Left hindlimb (tissue), 1 donor: ENCODE measurements around the gene IQCN.

Source experiments
- DNase-seq: peaks from one replicate; pipeline ENCODE4 v3.0.0-alpha.2; 2018

The IQCN gene

DNA sequence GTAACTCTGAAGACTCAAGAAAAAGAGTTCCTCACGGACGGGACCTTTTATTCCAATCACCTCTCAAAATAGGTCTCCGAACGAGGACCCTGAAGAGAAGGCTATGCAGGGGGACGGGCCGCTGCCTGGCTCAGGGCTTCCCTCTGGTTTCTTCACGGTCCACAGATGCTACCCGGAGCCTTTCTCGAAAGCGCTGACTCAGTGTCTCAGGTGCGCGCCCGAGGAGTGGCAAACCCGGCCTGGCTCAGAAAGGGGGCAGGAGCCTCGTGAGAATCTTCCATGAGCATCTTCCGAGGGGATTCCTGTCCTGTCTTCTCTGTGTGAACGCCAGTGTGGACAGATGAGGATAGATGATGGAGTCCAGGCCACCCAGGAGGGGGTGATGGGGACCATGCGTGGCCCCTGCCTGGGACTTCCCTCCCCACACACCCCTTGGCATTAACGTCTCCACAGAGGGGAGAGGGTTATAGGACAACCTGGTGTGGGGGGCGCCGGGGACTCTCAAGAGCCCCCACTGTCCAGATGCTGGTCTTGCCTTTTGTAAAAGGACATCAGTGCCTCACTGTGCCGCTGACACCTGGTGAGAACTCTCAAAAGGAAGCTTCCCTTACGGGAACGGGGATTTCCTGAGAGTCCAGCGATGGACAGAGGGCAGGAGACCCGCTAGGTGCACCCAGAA, 32.1 kb upstream of the IQCN start:
- DNase-seq, result no peak

- DNase-seq, result peak; percentile 91
Measured at GRCh38 chr19:18304458-18305310, 30.4 kb upstream of the IQCN start.

DNA sequence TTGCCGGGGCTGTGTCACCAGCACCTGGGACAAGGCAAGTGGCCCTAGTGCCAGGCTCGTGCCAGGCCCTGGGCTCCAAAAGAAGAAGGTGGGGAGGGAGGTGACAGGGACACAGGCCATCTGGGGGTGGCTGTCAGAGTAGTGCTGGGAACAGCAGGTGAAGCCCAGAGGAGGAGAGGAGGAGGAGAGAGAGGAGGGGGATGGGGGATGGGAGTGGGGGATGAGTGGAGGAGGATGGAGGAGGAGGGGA, 29.9 kb upstream of the IQCN start:
- DNase-seq, result no peak

GRCh38 chr19:18301718-18302111, 27.5 kb upstream of the IQCN start:
- no peak for DNase-seq

- peak; percentile 64 for DNase-seq
Measured at GRCh38 chr19:18300930-18301717, 26.9 kb upstream of the IQCN start.

DNA sequence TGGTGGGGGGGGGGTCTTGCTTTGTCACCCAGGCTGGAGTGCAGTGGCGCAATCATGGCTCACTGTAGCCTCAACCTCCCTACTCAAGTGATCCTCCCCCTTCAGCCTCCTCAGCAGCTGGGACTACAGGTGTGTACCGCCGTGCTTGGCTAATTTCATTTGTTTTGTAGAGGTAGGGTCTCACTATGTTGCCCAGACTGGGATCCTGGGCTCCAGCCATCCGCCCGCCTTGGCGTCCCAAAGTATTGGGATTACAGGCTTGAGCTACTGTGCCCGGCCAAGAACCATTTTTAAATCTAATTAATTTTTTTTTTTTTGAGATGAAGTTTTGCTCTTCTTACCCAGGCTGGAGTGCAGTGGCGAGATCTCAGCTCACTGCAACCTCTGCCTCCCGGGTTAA, 25.4 kb upstream of the IQCN start:
- DNase-seq, result no peak

DNA sequence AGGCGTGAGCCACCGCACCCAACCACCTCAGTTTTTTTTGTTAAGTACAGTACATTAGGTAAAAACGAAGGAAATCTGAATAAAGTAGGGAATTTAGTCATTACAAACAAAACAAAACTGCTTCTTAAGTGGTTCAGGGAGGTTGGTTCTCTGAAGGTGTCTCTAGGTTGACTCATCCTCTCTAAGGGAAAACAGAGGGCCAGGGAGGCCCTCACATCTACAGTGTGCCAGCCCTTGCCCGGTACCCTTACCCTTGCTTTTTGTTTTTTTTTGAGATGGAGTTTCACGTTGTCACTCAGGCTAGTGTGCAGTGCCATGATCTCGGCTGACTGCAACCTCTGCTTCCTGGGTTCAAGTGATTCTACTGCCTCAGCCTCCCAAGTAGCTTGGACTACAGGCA, 24.3 kb upstream of the IQCN start:
- no peak for DNase-seq

DNA sequence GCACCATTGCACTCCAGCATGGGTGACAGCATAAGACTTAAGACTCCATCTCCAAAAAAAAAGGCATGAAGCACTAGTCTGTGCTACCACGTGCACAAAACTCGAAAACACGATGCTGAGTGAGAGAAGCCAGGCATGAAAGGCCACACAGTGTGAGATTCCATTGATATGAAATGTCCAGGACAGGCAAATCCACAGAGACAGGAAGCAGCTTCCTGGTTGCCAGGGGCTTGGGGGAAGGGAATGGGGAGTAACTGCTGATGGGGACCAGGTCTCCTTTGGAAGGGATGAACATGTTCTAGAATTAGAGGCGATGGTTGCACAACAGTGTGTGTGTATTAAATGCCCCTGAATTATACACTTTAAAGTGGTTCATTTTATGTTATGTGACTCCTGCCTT, 23.1 kb upstream of the IQCN start:
- no peak for DNase-seq

DNA sequence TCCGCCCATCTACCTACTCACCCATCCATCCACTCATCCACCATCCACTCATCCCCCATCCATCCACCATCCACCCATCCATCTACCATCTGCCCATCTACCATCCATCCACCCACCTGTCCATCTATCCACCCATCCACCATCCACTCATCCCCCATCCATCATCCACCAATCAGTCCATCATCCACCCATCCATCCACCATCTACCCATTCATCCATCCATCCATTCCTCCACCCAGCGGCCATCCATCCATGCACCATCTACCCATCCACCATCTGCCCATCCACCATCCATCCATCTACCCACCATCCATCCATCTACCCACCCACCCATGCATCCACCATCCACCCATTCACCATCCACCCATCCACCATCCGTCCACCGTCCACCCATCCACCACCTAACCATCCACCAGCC, 20.8 kb upstream of the IQCN start:
- DNase-seq, result no peak

DNA sequence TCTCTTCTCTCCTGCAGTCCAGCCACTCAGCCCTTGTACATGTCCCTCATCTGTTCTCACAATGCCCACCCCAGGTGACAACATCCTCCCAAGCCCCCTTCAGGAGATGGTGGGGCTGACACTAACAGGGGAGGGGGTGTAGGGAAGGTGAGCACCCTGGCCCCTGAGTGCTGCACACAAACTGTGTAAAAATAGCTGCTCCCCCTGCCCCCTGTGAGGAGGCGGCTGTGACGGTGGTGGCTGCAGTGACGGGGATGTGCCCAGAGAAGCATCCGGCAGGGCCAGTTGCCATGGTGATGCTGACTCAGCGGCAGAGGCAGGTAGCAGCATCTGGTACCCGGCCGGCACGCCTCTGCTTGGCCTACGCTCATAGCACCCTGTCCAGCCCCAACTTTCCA, 20.2 kb upstream of the IQCN start:
- no peak for DNase-seq

DNA sequence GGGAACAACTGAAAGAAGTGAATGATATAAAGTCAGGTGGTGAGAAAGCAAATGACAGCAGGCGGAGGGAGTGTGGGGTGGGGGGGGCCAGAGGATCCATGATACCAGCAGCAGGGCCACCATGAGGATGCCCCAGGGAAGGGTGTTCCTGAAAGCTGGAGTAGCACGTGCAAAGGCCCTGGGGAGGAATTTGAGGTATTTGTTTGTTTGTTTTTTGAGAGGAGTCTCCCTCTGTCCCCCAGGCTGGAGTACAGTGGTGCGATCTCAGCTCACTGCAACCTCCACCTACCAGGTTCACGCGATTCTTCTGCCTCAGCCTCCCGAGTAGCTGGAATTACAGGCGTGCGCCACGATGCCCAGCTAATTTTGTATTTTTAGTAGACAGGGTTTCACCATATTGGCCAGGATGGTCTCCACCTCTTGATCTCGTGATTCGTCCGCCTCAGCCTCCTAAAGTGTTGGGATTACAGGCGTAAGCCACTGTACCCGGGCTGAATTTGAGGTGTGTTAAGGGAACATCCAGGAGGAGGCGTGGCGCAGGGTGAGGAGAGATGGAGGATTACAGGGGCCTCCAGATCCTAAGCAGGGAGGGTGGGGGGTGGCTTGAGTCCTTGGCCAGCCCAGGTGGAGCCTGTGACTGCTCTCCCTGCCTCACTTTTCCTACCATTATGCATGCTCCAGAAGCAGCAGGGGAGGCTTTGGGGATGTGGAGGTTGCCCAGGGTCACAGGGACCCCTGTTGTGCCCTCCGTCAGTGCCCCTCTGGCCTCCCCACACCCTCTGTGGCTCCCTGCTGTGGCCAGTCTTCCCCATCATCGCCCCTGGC, 19.6 kb upstream of the IQCN start:
- no peak for DNase-seq

DNA sequence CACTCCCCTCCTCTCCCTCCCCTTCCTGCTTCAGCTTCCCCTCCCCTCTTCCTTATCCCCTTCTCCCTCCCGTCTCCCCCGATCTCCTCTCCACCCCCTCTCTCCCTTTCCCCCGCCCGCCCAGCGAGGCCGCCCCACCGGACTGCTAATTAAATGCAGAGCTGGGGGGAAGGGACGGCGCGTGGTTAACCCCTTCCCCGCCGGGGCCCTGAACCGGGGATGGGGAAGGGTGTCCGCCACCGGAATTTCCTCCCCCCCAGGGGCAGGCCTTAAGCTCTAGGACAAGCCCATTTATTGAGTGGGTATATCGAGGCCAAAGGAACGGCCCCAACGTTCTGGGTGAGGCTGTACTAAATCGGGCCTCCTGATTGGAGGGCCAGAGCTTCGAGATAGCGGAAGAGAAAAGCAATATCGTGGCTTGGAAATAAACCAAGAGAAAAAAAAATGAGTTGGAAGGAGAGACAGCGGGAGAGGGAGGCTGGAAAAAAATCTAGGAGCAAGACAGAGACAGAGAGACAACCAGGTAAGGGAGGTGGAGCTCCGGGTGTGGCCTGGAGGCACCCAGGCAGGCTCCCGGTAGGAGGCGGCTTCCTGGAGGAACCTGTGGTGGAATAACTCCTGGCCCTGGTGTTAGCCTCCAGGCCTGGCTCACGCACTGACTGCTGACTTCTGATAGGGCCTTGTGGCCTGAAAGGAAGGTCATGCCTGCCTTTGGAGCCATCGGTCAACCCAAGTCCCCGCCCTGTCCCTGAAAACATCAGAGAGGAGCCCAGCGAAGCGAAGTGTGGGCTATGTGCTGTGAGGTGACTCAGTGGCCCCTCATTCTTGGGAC, 18.8 kb upstream of the IQCN start:
- peak; percentile 92 for DNase-seq

GRCh38 chr19:18292462-18292809, 18.2 kb upstream of the IQCN start:
- no peak for DNase-seq

GRCh38 chr19:18291590-18292461, 17.6 kb upstream of the IQCN start:
- peak; percentile 92 for DNase-seq

- DNase-seq, result no peak
Measured at GRCh38 chr19:18291019-18291524, 16.8 kb upstream of the IQCN start.

DNA sequence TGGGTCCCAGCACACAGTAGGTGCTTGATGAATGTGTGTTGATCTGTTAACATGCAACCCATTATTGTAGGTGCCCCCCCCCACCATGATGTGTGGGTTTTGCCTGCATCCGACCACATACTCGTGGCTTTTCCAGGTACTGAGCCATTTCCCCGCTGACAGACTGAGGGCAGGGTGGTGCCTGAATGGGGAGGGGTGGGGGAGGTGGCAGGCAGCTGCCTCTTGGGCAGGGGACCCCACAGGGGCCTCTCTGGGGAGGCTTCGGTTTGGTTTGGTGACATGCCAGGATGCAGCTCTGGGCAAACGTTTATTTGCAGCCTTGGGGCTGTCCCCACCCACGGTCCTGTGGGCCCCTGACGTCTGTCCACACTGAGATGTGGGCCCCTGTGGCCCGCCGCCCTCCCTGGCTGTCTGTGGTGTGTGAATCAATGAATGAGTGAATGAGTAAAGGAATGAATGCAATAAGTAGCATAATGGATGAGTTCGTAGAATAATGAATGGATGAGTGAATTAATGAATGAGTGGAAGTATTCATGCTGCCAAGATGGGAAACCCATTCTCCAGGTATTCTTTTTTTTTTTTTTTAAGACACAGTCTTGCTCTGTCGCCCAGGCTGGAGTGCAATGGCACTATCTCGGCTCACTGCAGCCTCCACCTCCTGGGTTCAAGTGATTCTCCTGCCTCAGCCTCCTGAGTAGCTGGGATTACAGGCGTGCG, 16.2 kb upstream of the IQCN start:
- DNase-seq, result peak; percentile 73

DNA sequence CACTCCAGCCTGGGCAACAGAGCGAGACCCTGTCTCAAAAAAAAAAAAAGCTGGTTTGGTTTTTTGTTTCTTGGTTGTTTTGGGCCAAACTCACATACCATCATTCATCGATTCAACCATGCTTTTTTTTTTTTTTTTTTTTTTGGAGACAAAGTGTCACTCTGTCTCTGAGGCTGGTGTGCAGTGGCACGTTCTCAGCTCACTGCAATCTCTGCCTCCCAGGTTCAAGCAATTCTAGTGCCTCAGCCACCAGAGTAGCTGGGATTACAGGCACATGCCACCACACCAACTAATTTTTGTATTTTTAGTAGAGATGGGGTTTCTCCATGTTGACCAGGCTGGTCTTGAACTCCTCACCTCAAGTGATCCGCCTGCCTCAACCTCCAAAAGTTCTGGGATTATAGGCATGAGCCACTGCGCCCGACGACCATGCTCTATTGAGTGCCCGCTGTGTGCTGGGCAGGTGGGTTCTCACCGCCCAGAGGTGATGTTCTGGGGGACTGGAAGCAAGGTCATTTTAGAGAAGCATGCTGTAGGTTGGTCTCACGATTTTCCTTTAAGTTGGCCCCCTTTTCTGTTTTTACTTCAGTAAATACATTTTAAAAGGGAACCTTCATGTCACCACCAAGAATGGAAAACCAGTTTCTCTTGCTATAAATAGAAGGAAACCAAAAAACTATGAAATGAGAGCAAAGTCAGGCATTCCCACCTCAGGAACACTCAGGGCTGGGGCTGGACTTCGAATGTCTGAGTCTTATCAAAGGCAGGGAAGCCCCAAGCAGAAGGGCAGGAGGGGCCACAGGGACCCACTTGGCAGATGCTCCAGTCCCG, 15.4 kb upstream of the IQCN start:
- no peak for DNase-seq

DNA sequence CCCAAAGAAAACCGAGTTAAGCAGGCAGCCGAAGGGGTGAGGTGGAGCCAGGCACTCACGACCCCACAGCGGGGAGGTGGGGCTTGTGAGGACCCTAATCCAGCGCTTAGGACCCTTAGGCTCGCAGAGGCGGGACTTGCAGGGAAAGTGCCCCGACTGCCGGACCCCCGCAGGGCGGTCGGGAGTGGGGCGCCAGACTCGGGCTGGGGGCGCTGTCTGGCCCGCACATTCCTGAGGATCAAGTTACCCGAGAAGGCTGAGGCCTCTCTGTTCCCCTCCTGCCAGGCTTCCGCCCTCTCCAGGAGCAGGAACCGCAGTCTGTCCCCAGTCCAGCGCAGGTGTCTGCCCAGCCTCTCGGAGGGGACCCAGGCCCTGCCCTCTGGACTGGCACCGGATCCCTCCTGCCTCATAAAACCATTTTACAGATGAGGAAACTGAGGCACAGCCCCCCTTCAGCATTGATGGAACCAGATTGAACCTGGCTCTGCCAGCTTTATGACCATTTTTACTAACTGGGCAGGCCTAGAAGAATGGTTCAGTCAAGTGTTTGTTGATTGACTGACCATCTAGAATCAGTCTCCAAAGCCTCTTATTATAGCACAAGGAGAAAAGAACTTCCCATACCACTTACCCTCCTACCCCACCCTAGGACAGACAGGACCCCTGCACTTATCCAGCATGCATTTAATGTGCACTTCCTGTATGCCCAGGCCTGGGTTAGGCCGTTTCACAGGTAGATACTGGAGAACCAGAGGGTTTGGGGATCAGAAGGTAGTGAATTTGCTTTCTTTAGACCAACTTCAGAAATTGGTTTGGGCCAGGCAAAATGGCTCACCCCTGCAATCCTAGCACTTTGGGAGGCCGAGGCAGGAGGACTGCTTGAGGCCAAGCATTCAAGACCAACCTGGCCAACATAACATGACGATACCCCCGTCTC, 13.9 kb upstream of the IQCN start:
- DNase-seq, result peak; percentile 63
